CD4-positive, alpha-beta T cell treated with Interferon alpha-2 for 1 hour (primary cell): ENCODE measurements around the gene TMEM92.
"Not testable (repeated sequence)": the region's sequence is repeated elsewhere in the genome, so short reads cannot be mapped to it uniquely, and the experiment has no call there.

Source experiments
- DNase-seq, 2 donors: peaks; one replicate each; pipeline ENCODE4 v3.0.0-alpha.2; 2020 to 2022

Gene TMEM92

DNA sequence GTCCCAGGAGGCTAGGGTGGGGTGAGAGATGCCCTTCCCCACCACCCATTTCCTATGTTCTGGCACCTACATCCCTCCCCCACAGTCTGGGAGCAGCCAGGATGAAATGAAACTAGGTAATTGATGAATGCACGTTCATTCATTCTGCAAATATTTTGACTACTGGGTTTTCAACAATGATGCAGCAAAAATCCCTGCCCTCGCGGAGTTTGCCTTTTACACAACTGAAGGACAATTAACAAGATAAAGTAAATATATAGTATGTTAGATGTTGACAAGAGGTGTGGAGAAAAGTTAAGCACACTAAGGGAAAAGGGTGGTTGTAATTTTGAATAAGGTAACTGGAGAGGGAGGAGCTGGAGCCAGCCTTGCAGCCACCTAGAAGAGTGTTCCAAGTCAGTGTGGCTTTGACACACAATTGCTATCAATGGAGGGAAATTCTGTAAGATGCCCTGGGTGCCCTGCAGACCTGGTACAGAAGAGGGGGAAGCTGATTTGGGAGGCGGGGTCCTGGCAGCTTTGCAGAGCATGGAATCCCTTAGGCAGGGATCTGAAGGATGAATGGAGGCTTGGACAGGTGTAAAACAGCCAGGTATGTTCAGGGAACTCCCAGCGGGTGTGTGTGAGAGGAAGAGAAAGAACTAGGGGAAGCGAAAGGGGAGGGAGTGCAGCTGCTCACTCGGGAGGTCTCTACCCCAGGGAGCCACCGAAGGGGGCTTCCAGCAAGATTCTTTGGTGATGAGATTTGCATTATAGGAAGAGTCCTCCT, 2.5 kb downstream of the TMEM92 start:
- no peak for DNase-seq

DNA sequence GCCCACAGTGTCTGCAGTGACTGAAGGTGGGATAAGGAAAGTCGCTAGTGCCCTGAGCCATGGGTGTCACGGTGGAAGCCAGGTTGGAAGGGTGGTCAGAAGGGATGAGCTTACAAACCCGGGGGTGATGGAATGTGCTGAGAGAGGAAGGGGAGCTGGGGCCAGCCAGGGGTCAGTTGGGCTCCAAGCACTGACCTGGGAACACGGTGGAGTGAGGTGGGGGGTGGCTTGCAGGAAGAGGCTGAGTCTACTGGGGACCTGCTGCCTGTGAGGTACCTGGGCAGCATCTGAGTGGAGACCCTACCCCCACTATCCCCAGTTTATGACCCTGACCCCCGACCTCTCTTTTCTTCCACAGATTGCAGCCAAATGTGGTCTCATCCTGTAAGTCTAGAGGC, 3.1 kb downstream of the TMEM92 start:
- no peak for DNase-seq

DNA sequence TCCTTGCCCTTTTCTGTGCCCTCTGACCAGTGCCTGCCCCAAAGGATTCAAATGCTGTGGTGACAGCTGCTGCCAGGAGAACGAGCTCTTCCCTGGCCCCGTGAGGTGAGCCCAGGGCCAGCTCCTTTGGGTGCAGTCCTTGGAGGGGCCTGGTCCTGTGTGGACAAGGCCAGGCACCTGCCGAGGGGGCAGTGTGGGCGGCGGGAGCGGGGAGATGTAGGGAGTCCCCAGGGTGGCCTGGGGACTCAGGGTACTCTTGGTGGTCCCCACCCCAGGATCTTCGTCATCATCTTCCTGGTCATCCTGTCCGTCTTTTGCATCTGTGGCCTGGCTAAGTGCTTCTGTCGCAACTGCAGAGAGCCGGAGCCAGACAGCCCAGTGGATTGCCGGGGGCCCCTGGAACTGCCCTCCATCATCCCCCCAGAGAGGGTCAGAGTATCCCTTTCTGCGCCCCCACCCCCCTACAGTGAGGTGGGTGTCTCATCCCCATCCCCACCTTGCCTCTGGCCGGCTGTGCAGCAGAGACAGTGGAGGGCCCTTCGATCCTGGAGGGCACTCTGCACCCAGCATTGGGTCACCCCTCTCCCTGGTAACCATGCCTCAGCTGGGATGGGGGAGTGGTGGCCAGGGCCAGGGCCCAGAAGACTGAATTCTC, 4.4 kb downstream of the TMEM92 start:
- DNase-seq = no peak

DNA sequence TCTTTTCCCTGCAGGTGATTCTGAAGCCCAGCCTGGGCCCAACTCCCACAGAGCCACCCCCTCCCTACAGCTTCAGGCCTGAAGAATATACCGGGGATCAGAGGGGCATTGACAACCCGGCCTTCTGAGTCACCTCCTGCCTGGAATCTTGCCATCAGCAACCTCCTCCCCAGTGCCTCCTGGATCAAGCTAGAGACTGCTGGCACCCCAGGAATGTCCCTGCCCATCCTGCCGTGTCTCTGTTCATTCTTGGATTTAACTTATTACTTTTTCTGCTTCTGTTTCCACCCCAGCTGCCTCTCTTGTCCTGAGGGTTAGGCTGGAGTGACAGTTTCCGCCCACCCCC, 4.9 kb downstream of the TMEM92 start:
- DNase-seq = no peak

DNA sequence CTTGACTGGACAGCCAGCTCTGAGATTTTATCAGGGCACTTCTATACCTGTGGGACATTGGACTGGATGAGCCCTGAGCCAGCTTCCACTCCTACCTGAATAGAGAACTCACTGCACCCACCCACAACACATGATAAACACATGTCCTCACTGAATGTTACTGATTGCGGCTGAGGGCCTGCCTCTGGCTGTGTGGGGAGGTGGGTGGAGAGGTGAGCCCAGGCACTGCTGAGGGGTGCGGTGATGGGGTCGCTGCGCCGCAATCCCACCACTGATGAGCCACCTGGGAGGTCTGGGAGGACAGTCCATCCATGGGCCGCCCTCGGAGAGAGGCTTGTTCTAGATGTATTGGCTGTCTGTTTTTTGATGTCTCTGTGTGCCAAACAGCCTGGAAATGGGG, 5.4 kb downstream of the TMEM92 start:
- DNase-seq = no peak

DNA sequence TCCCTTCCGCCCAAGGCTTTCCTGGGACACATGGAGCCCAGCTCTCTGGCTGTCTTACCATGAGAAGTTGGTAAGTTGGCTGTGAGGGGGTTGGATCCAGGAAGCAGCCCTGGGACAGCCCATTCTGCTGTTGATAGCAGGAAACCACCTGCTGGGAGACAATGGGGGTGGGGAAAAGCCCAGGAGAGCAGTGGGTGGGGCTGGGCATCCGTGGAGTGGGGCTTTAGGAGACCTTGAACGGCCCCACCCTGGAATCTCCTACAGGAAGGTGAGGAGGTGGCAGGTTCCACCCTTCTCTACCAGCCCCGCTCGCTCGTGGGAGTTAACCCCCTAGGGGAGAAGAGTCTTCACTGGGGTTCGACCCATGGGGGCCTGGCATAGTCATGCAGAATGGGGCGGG, 5.8 kb downstream of the TMEM92 start:
- no peak for DNase-seq

DNA sequence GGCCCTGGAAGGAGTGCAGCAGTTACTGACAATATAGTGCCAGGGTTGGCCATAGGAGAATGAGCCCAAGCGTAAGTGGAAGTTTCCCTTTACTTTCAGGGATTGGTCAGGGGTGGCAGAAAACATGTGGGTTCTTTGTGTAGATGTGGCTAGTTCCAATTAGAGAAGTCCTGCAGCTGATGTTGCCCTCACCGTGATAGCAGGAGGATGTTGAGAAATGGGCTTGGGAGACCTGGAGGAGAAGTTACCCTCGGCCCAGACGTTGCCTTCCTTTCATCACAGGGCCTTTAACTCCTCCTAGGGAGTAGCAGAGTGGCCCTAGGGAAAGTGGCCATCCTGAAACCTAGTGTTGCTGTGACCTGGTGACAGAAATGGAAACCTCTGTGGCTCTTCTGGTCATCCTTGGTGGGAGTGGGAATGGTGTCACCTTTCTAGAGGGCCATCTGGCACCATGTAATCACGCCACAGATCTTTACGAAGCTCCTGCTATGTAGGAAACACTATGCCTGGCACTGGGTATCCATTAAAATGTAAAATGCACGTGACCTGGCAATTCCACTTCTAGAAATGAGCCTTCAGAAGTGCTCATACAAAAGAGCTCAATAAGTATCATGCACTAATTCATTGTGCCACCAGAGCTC, 6.7 kb downstream of the TMEM92 start:
- DNase-seq = no peak

DNA sequence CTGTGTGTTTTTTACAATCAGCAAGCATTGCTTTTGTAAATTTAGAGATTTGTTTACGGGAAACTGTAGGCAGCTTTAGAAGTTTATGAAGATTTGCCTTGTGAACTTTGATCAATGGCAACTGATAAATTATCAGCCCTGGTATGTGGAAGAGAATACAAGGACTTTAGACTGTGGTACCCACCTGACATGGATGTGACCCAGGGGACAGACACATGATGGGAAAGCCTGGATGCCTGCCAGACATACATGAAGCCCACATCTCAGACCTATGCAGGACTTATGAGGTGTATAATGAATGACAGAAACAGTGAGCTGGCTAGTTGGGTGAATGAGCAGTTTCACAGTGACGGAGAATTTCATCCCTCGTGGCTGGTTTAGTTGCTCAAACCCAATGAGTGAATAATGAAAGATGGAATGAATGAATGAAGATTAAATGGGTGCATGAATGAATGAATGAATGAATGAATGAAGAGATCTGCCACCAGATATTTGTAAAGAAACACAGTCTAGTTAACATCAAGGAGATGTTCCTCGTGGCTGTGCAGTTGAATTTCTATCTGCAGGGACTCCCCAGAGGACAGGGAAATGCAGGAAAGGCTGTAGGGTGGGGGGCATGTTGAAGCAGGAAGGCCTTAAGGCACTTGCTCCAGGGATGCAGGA, 7.6 kb downstream of the TMEM92 start:
- DNase-seq = no peak

DNA sequence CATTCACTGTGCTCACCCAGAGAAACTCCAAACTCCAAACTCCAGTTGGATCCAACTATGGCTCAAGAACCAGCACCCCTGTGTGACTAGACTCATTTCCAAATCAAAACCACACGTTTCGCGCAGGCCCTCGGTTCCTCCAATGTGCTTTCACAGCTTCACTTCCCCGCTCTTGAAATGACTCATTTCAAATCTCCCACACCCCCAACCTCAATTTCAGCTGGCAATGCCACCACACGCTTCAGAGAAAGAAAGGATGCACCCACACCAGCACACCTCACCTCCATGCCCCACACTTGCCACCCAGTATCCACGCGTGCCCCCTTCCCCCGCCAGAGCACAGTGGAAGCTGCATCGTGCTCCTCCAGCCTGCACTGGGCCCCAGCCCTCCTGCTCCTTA, 9.0 kb downstream of the TMEM92 start:
- DNase-seq = peak in 1 of 2 donors; percentile 28

DNA sequence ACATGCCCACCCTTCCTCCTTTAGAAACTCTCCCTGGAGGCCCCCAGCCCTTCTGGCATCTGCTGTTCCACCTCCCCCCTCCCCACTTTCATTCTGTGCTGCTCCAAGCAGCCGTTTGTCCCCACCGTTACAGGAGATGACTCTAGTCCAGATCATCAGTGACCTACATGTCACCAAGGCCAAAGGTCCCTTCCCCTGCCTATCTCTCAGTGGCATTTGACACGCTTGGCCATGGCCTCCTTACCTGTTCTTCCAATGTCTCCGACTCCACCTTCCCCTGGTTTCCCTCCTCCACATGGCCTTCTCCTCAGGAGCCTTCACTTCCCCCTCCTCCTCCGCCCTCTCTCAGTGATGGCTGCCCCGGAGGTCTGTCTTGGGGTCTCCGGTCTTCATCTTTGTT, 9.4 kb downstream of the TMEM92 start:
- DNase-seq = no peak

DNA sequence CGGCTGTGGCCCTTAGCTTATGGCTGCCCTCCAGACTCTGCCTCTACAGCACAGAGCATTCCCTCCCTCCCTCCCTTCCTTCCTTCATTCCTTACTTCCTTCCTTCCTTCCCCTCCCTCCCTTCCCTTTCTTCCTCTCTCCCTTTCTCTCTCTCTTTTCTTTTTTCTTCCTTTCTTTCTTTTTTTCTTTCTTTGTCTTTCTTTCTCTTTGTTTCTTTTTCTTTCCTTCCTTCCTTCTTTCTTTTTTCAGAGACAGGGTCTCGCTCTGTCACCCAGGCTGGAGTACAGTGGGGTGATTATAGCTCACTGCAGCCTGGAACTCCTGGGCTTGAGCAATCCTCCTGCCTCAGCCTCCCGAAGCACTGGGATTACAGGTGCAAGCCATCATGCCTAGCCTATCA, 11.7 kb downstream of the TMEM92 start:
- DNase-seq = no peak

DNA sequence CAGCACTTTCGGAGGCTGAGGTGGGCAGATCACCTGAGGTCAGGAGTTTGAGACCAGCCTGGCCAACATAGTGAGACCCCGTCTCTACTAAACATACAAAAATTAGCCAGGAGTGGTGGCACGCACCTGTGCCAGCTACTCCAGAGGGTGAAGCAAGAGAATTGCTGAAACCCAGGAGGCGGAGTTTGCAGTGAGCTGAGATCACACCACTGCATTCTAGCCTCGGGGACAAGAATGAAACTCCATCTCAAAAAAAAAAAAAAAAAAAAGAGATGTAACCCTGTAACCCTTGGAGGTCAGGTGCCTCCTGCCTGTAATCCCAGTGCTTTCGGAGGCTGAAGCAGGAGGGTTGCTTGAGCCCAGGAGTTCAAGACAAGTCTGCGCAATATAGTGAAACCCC, 13.0 kb downstream of the TMEM92 start:
- DNase-seq = not testable (repeated sequence)

DNA sequence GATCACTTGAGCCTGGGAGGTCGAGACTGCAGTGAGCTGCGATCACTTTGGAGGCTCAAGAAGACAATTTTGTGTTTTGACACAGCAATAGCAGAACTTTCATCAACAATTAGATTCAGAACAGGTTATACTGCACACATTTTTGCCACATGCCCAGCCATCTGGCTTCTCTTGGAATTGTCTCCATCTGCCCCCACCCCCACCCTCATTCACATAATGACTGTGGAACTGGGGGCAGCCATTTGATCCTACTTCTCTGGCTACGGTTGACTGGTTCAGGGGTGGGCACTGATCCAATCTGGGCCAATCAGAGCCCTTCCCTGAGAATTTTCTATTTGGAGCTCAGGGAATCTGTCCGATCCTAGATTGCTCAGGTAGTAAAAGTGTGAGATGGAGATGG, 14.0 kb downstream of the TMEM92 start:
- no peak for DNase-seq

DNA sequence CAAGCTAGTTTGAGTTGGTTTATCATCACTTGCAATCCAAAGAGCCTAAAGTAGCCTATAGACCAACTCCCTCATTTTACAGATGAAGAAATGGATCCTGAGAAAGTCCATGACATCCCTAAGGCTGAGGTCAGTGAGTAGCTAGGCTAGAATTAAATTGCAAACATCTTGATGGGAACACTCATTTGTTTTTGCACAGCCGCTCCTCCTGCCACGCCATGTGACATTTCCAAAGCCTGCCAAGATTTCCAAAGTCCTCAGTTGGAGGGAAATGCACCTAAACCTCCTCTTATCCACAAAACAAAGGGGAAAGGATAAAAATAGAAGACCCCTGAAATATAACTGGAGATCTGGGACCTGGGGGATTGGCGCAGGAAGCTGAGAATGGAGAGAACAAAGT, 15.0 kb downstream of the TMEM92 start:
- no peak for DNase-seq

DNA sequence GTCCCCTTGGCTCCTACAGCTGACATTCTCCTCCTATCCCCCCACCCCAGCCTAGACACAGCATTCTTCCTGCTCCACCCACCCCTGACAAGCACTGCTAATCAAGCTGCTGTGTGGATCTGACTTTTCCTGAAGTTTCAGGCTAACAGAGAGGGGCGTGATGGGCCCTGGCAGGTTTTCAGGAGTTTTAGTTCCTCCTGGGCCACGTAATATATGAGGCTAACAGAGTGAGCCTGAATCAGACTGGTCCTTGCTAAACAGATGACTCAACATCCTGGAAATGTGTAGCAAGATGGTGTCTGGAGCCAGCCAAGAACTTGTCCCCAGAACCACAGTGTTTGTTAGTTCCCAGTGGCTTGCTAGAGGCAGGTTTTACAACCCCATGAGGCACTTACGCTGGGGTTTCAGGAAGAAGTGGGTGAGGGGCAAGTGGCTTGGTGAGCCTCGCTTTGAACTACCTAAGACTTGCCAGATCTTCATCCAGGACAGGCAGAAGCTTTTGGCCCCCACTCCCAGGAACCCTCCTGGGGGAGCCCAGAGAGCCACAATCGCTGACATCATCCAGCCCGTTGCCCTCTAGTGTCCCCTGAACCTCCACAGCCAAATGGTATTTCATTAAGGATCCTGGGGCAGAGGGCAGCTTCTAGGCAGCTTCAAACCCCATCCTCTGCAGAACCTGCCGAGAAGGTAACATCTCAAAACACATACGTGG, 15.9 kb downstream of the TMEM92 start:
- DNase-seq = peak; percentile 18 to 55

DNA sequence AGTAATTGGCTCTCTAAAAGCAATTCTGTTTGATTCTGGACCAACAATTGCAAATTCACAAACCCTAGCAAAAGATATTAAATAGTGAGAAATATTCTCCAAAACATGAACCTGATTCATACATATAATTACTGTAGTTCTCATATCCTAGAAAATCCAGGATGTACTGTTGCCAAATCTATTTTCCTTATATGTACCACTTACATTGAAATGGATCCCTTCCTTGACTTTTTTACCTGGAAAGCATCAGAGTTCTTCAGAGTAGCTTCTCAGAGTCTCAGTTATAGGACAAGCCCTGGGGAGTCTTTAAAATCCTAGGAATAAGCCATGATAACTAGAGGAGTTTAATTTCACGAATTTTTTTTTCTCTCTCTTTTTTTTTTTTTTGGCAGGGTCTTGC, 16.7 kb downstream of the TMEM92 start:
- DNase-seq = no peak

DNA sequence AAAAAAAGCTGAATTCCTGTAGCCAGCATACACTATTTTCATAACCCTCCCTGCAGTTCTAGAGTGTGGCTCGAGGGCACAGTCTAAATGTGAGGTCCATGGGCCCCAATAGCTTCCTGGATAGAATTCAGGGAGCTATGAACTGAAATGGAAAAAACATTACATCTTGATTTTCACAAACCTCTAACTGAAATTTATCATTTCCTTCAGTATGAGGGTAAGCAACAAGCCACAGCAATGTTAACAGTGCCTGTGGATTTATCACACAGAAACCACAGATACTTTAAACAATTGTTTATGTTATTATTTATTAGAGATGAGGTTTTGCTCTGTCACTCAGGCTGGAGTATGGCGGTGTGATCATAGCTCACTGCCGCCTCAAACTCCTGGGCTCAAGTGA, 18.2 kb downstream of the TMEM92 start:
- DNase-seq = no peak

DNA sequence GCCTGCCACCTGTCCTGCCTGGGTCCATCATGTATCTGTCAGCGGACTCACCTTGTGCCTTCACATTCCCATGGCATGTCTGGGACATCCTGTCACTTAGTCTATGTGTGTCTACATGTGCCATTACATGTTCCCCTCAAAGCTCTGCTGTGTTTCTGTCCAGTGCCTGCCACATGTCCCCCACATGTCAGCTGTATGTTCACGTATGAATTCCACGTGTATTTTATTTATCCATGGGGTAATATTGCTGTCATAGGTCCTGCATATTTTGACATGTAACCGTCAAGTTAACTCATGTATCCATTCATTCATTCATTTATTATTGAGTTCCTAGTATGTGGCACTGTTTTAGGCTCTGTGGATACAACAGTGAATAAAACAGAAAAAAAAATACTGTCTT, 20.8 kb downstream of the TMEM92 start:
- no peak for DNase-seq

DNA sequence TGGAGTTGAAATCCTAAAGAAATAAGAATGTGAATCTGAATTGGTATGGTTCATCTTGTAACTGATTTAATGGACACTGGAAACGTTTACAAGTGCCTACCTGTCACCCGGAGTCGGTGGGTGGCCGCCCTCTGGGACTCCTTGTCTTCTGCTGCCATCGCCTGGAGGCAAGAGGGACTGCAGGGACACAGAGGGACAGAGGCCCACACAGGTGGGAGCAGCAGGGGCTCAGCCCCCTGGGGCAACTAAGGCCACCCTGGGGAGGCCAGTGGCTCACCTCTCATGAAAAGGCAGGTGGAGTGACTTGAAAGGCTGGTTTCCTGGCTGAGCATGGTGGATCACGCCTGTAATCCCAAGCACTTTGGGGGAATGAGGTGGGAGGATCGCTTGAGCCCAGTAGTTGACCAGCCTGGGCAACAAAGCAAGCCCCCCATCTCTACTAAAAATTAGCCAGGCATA, 23.2 kb downstream of the TMEM92 start:
- peak; percentile 79 to 81 for DNase-seq

DNA sequence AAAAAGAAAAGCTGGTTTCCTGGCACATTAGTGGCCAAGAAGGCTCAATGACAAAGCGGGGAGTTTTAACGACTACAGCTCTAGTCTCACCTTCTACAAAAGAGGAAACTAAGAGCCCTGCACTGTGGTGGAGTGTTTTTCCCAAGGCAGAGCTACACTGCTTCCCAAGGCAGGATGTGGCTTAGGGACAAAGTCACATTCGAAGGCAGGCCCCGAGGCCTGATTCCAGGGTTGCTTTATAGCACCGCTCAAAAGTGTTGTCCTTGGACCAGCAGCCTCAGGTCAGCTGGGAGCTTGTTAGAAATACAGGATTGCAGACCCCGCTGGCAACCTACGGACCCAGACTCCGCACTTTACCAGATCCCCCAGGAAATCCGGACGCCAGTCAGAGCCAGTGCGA, 23.8 kb downstream of the TMEM92 start:
- no peak for DNase-seq

DNA sequence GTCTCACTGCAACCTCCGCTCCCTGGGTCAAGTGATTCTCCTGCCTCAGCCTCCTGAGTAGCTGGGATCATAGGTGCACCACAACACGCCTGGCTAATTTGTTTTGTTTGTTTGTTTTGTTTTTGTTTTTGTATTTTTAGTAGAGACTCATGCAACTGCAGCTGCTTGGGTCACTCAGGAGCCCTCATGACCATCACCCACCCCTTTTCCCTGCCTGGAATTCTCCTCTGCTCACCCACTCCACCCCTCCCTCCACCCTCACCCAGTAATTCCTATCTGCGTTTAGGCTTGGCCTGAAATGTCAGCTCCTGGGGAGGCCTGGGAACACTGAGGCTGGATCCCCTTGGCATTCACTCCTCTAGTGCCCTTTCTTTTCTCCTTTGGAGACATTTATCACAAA, 25.5 kb downstream of the TMEM92 start:
- no peak for DNase-seq

DNA sequence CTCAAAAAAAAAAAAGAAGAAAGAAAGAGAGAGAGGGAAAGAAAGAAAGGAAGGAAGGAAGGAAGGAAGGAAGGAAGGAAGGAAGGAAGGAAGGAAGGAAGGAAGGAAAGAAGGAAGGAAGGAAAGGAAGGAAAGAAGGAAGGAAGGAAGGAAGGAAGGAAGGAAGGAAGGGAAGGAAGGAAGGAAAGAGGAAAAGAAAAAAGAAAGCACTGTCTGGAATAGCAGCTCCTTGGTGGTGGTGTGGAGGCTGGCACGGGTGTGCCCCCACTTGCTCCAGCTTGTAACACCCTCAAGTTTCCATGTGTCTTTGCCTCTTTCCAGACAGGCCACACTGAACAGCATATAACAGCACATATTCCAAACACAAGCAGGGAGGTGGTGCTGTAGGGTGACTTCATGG, 26.6 kb downstream of the TMEM92 start:
- not testable (repeated sequence) for DNase-seq
